Right hindlimb (tissue), 1 donor: ENCODE measurements around the gene VAT1.
"Not testable (repeated sequence)": the region's sequence is repeated elsewhere in the genome, so short reads cannot be mapped to it uniquely, and the experiment has no call there.

Experiments
- DNase-seq: peaks from one replicate; pipeline ENCODE4 v3.0.0-alpha.2; 2018

VAT1 gene

GRCh38 chr17:43003542-43004172, 18.5 kb downstream of the VAT1 start:
- no peak for DNase-seq

GRCh38 chr17:43000894-43001293, 21.3 kb downstream of the VAT1 start:
- DNase-seq = not testable (repeated sequence)

- DNase-seq = no peak
These were observed 23.1 kb downstream of the VAT1 start for GRCh38 chr17:42999003-42999525.

- peak; percentile 99 for DNase-seq
These were observed 23.9 kb downstream of the VAT1 start, which contains the start of gene RPL27 for GRCh38 chr17:42997984-42998938. Gene RPL27, plus strand, starts transcription at chr17:42998419. Its CDS starts 332 bp downstream, at chr17:42998751.

- DNase-seq = no peak
These were observed 24.7 kb downstream of the VAT1 start for GRCh38 chr17:42997390-42997983.

- DNase-seq = not testable (repeated sequence)
These were observed 28.3 kb downstream of the VAT1 start for GRCh38 chr17:42993913-42994312.

GRCh38 chr17:42992872-42993271, 29.3 kb downstream of the VAT1 start:
- no peak for DNase-seq

- no peak for DNase-seq
These were observed 30.7 kb downstream of the VAT1 start for GRCh38 chr17:42991471-42991870.

- no peak for DNase-seq
These were observed 32.2 kb downstream of the VAT1 start for GRCh38 chr17:42989726-42990652.

- DNase-seq = no peak
These were observed 33.0 kb downstream of the VAT1 start for GRCh38 chr17:42989141-42989540.

GRCh38 chr17:42985225-42985624, 37.0 kb downstream of the VAT1 start:
- DNase-seq = no peak

GRCh38 chr17:42982266-42982665, 39.9 kb downstream of the VAT1 start:
- no peak for DNase-seq

- DNase-seq = peak; percentile 44
These were observed 41.3 kb downstream of the VAT1 start for GRCh38 chr17:42980766-42981397.

GRCh38 chr17:42980274-42980765, 41.9 kb downstream of the VAT1 start, which contains the start of gene RUNDC1:
Gene RUNDC1, plus strand, starts transcription at chr17:42980565. Its CDS starts 12 bp downstream, at chr17:42980577.
- peak; percentile 90 for DNase-seq

GRCh38 chr17:42979511-42980273, 42.5 kb downstream of the VAT1 start, which contains the start of gene PTGES3L:
Gene PTGES3L, minus strand, starts transcription at chr17:42980080. Its CDS starts 27 bp downstream, at chr17:42980053.
- peak; percentile 66 for DNase-seq

GRCh38 chr17:42975701-42976100, 46.5 kb downstream of the VAT1 start:
- not testable (repeated sequence) for DNase-seq

GRCh38 chr17:42975265-42975664, 46.9 kb downstream of the VAT1 start:
- DNase-seq = no peak

GRCh38 chr17:42973323-42973722, 48.9 kb downstream of the VAT1 start:
- not testable (repeated sequence) for DNase-seq

GRCh38 chr17:42971589-42971988, 50.6 kb downstream of the VAT1 start:
- DNase-seq = no peak

GRCh38 chr17:42969001-42969581, 53.1 kb downstream of the VAT1 start:
- DNase-seq = no peak
